Stomach smooth muscle (tissue), 2 donors: ENCODE results near the gene EXOC4.

Source experiments
- H3K27ac ChIP-seq: one replicate; pipeline ENCODE4 v1.7.0; 2013; ENCODE audit warnings: mild to moderate bottlenecking, low read length, inconsistent platforms
- H3K27me3 ChIP-seq, 2 donors: one replicate each; pipeline ENCODE4 v1.7.0; 2013; ENCODE audit warnings: low read length in 2 of 2; ENCODE audit not compliant: insufficient read depth in 2 of 2, control insufficient read depth in 1 of 2
- H3K36me3 ChIP-seq, 2 donors: one replicate each; pipeline ENCODE4 v1.7.0; 2013; ENCODE audit warnings: low read length in 2 of 2; ENCODE audit not compliant: control insufficient read depth in 2 of 2, insufficient read depth in 2 of 2
- H3K4me1 ChIP-seq: one replicate; pipeline ENCODE4 v1.7.0; 2013; ENCODE audit warnings: low read length; ENCODE audit not compliant: control insufficient read depth, insufficient read depth
- H3K4me3 ChIP-seq, 2 donors: one replicate each; pipeline ENCODE4 v1.7.0; 2013; ENCODE audit warnings: low read length in 2 of 2
- H3K9ac ChIP-seq, 2 donors: one replicate each; pipeline ENCODE4 v1.7.0; 2013; ENCODE audit warnings: low read length in 2 of 2, mild to moderate bottlenecking in 1 of 2
- H3K9me3 ChIP-seq, 2 donors: one replicate each; pipeline ENCODE4 v1.7.0; 2013; ENCODE audit warnings: low read length in 2 of 2; ENCODE audit not compliant: control insufficient read depth in 2 of 2
- donor health status: healthy.
- donor health status: Pancreatic carcinoma.

Gene EXOC4

DNA sequence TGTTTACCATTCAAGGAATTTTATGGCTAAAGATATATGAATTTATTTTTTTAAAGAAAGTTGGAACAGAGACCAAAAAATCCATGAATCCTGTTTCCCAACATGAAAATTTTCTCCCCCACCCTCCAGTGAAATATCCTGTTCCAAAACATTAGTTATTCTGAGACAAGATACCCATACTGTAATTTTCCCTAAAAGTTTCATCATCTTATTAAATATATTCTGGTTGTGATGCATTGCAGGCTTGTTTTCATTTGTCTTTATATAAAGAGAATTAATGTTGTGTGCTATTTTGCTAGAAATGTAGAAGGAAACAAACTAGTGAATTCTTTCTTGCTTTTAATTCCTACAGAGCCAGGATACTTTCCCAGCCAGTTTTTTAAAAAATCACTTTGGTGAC lies 106.6 kb downstream of the EXOC4 start:
- H3K9ac ChIP-seq = no peak overlapping the region
- H3K9me3 ChIP-seq = no peaks in the 10 kb centered on the region
- H3K36me3 ChIP-seq = peaks cover 0 to 3% of the 10 kb centered on the region in 2 donors
- H3K4me1 ChIP-seq = no peaks in the 10 kb centered on the region
- H3K27ac ChIP-seq = no peak overlapping the region
- H3K4me3 ChIP-seq = no peak overlapping the region
- no peaks in the 10 kb centered on the region for H3K27me3 ChIP-seq

GRCh38 chr7:133360201-133360600 lies 107.3 kb downstream of the EXOC4 start:
- no peaks in the 10 kb centered on the region for H3K9me3 ChIP-seq
- H3K36me3 ChIP-seq = peaks cover 0 to 3% of the 10 kb centered on the region in 2 donors
- H3K27me3 ChIP-seq = no peaks in the 10 kb centered on the region
- no peak overlapping the region for H3K27ac ChIP-seq
- H3K4me3 ChIP-seq = no peak overlapping the region
- no peaks in the 10 kb centered on the region for H3K4me1 ChIP-seq
- H3K9ac ChIP-seq = no peak overlapping the region

- H3K9ac ChIP-seq = no peak overlapping the region
- no peak overlapping the region for H3K4me3 ChIP-seq
- no peaks in the 10 kb centered on the region for H3K36me3 ChIP-seq
- H3K27ac ChIP-seq = no peak overlapping the region
- no peaks in the 10 kb centered on the region for H3K27me3 ChIP-seq
- no peaks in the 10 kb centered on the region for H3K9me3 ChIP-seq
- no peaks in the 10 kb centered on the region for H3K4me1 ChIP-seq
Measured at GRCh38 chr7:133361806-133362205, 108.9 kb downstream of the EXOC4 start.

GRCh38 chr7:133364959-133365690 lies 112.2 kb downstream of the EXOC4 start:
- Histone ChIP-seq H3K9me3 (no peaks in the 10 kb centered on the region), H3K4me3 (no peak overlapping the region), H3K36me3 (no peaks in the 10 kb centered on the region), H3K9ac (no peak overlapping the region), H3K27me3 (no peaks in the 10 kb centered on the region), H3K27ac (no peak overlapping the region), H3K4me1 (no peaks in the 10 kb centered on the region)

DNA sequence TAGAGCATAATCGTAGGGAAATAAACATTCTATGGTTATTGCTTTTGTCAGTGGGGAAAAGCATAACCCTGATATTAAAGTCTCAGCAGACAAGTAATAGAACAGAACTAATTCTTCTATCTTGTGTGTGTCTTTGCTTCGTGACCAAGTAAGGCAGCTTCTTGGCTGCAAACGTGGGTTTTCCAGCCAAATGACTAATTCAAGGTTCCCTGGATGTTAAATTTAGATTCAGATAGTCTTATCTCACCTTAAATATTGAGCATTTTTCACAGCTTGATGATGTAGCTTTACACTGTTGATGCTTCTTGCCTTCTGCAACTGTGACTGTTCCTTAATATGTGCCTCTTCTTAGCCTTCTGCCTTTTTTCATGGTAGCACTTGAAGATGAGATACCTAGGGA lies 113.0 kb downstream of the EXOC4 start:
- Histone ChIP-seq H3K27me3 (no peaks in the 10 kb centered on the region), H3K9ac (peak overlapping the region in 1 of 2 donors; percentile 6), H3K4me3 (no peak overlapping the region), H3K27ac (no peak overlapping the region), H3K4me1 (no peaks in the 10 kb centered on the region), H3K36me3 (no peaks in the 10 kb centered on the region), H3K9me3 (no peaks in the 10 kb centered on the region)

DNA sequence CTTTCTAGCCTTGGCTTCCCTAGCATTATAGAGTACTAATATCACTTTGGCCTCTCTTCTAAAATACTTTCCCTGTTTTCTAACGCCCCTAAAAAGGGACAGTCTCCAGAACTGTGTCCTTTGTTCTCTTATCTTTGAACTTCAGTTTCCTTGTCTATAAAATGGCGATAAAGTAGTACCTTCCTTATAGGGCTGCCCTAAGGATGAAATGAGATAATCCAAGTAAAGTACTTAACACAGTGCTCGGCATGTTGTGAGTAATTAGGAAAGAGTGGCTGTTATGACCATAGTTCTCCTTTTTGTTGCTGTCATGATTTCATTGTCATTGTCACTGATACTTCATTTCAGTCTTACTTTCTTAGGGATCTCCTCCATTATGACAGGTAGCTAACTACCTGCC lies 114.7 kb downstream of the EXOC4 start:
- H3K27ac ChIP-seq = no peak overlapping the region
- H3K9me3 ChIP-seq = no peaks in the 10 kb centered on the region
- no peaks in the 10 kb centered on the region for H3K27me3 ChIP-seq
- H3K9ac ChIP-seq = no peak overlapping the region
- no peaks in the 10 kb centered on the region for H3K36me3 ChIP-seq
- no peak overlapping the region for H3K4me3 ChIP-seq
- H3K4me1 ChIP-seq = no peaks in the 10 kb centered on the region

DNA sequence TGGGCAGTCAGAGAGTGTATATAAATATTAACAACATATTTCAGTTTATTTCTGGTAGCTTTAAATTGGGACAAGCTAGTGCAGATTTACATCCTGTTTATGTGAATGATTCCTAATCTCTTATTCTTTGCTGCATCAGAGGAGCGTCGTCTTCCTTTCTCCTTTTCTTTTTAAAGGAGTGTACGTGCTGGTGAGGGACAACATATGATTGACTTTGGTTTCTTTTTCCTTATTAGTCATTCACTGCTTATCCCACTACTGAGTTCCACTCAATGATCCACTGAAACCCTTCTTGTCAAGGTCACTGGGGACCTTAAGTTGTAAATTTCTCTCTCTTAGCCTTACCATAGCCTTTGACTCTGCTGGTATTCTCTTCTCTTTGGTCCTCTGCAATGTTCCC lies 116.3 kb downstream of the EXOC4 start:
- Histone ChIP-seq H3K27me3 (no peaks in the 10 kb centered on the region), H3K4me3 (no peak overlapping the region), H3K4me1 (no peaks in the 10 kb centered on the region), H3K27ac (no peak overlapping the region), H3K9me3 (no peaks in the 10 kb centered on the region), H3K9ac (no peak overlapping the region), H3K36me3 (no peaks in the 10 kb centered on the region)

DNA sequence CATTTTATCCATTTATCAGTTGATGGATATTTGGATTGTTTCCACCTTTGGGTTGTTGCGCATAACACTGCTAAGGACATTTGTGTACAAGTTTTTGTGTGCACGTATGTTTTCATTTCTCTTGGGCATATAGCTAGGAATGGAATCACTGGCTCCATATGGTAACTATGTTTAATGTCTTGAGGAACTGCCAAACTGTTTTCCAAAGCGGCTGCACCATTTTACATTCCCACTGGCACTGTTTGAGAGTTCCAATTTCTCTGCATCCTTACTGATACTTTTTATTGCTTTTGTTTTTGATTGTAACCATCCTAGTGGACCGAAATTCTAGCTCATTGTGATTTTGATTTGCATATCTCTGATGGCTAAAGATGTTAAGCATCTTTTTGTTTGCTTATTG lies 118.7 kb downstream of the EXOC4 start:
- Histone ChIP-seq H3K27ac (no peak overlapping the region), H3K4me1 (no peaks in the 10 kb centered on the region), H3K9me3 (no peaks in the 10 kb centered on the region), H3K9ac (no peak overlapping the region), H3K4me3 (no peak overlapping the region), H3K27me3 (no peaks in the 10 kb centered on the region), H3K36me3 (no peaks in the 10 kb centered on the region)

DNA sequence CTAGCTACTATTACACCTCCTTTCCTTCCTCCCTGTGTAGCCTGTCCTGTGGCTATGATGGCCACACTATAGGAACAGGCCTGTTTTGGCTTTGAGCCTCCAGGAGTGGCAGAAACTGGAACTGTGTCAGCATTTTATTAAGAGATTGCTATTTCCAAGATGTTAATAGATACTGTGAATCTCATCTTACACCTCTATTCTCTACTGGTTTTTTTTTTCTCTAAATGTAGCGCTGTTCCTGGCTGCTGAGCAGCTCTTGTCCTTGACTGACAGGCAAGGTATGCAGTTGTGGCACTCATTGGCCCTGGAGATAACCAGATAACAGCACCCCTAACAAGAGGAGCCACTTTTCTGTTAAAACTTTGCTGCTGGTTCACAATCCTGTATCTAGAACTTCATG lies 119.5 kb downstream of the EXOC4 start:
- H3K4me1 ChIP-seq = no peaks in the 10 kb centered on the region
- H3K27me3 ChIP-seq = no peaks in the 10 kb centered on the region
- H3K9ac ChIP-seq = no peak overlapping the region
- no peaks in the 10 kb centered on the region for H3K9me3 ChIP-seq
- H3K4me3 ChIP-seq = no peak overlapping the region
- no peaks in the 10 kb centered on the region for H3K36me3 ChIP-seq
- H3K27ac ChIP-seq = no peak overlapping the region

- no peaks in the 10 kb centered on the region for H3K4me1 ChIP-seq
- H3K27ac ChIP-seq = no peak overlapping the region
- no peaks in the 10 kb centered on the region for H3K9me3 ChIP-seq
- no peak overlapping the region for H3K4me3 ChIP-seq
- no peaks in the 10 kb centered on the region for H3K36me3 ChIP-seq
- no peaks in the 10 kb centered on the region for H3K27me3 ChIP-seq
- H3K9ac ChIP-seq = no peak overlapping the region
Measured at GRCh38 chr7:133376514-133376913, 123.6 kb downstream of the EXOC4 start.

- H3K27me3 ChIP-seq = no peaks in the 10 kb centered on the region
- H3K9ac ChIP-seq = no peak overlapping the region
- no peaks in the 10 kb centered on the region for H3K4me1 ChIP-seq
- H3K9me3 ChIP-seq = no peaks in the 10 kb centered on the region
- H3K4me3 ChIP-seq = no peak overlapping the region
- H3K36me3 ChIP-seq = no peaks in the 10 kb centered on the region
- no peak overlapping the region for H3K27ac ChIP-seq
Measured at GRCh38 chr7:133381965-133382364, 129.1 kb downstream of the EXOC4 start.
